Measurements from ENCODE around the gene DIAPH3. TPM values are rescaled to one million over a fixed set of nuclear protein-coding genes. Genes with fewer than 3 reads are reported as not detected.

The DIAPH3 gene
- total and polyA plus RNA-seq, 2 of the 4 experiments (the other 2 are of a cell fraction), result 8.9 to 9.3 TPM

GRCh38 chr13:59978862-59979261 is 184.9 kb downstream of the DIAPH3 start:
- H2BK120ac ChIP-seq (ENCODE audit: low read depth, low read length), result no peak overlapping the region
- no peak overlapping the region for H4K8ac ChIP-seq (ENCODE audit: low read depth in 2 of 2, low read length in 2 of 2)
- 0 out of 2 replicates have a peak, but pooled peaks cover 2% of the 10 kb centered on the region for H3K4me1 ChIP-seq (ENCODE audit: control insufficient read depth, insufficient read depth, low read length)
- H3K4me2 ChIP-seq (ENCODE audit: low read depth, low read length), result no peak overlapping the region
- H3K27me3 ChIP-seq (ENCODE audit: control insufficient read depth, insufficient read depth, low read length), result no peaks in the 10 kb centered on the region
- in situ Hi-C loops (cut with MboI; ENCODE audit: low sequenced_read_pairs), result no loop called here
- no peak overlapping the region for H3K18ac ChIP-seq (ENCODE audit: low read depth, low read length)
- dilution Hi-C loops (cut with HindIII; ENCODE audit: low sequenced_read_pairs, unreplicated experiment), result no loop called here
- intact Hi-C loops (cut with micrococcal nuclease), result no loop called here
- H2AFZ ChIP-seq (replicated peaks; ENCODE audit: low read length, poor library complexity), result no peak overlapping the region
- H3K4ac ChIP-seq (ENCODE audit: low read depth, low read length), result no peak overlapping the region
- H3K14ac ChIP-seq (replicated peaks; ENCODE audit: low read depth, low read length), result no peak overlapping the region
- no peak overlapping the region for H2AK5ac ChIP-seq (ENCODE audit: low read depth, low read length)
- DNase-seq (no peak), ATAC-seq (ENCODE audit: low read depth) (no peak)
- H4K91ac ChIP-seq (ENCODE audit: insufficient read depth, low read depth, low read length), result no peak overlapping the region
- peaks cover 2% of the 10 kb centered on the region; the same call in 1 of the 2 replicates for H3K9me1 ChIP-seq (ENCODE audit: insufficient read depth, low read length)
- H3K4me3 ChIP-seq (ENCODE audit: insufficient read depth, low read depth, low read length), result no peak overlapping the region
- H4K5ac ChIP-seq (ENCODE audit: low read depth, low read length), result no peak overlapping the region
- H2BK20ac ChIP-seq (ENCODE audit: low read depth, low read length), result no peak overlapping the region
- ChIA-PET POLR2A (ENCODE audit: unreplicated experiment) (no interaction called here), CTCF (interaction anchor here (0.9 kb wide), 1 partner anchor 56 kb away, joined by 4 read pairs; no protein-coding TSS in a partner anchor)
- no peak overlapping the region for H2BK5ac ChIP-seq (ENCODE audit: low read depth, low read length, poor library complexity, severe bottlenecking)
- no peaks in the 10 kb centered on the region for H3K36me3 ChIP-seq (ENCODE audit: control insufficient read depth, insufficient read depth, low read length)
- no peaks in the 10 kb centered on the region for H3K9me3 ChIP-seq (ENCODE audit: control insufficient read depth, insufficient read depth, low read length)
- H3K27ac ChIP-seq (ENCODE audit: insufficient read depth, low read length), result no peak overlapping the region
- no peak overlapping the region for H3K23ac ChIP-seq (ENCODE audit: low read depth, low read length)
- H2AK9ac ChIP-seq (replicated peaks; ENCODE audit: low read depth, low read length, poor library complexity), result no peak overlapping the region
- TF ChIP-seq MAFK (IDR thresholded peaks at IDR 0.05; ENCODE audit: low read depth, low read length) (peak; percentile 55; the same call in 1 of the 2 replicates), MAZ (IDR thresholded peaks at IDR 0.05; ENCODE audit: borderline replicate concordance, low read depth, low read length) (no peak)
- no peak overlapping the region for H3K9ac ChIP-seq (ENCODE audit: low read depth, low read length)
- H3K79me1 ChIP-seq (ENCODE audit: low read depth in 1 of 2, low read length in 2 of 2), result peaks cover 0 to 3% of the 10 kb centered on the region in 2 experiments; a peak in 2 of 4 replicates
- H3K56ac ChIP-seq (ENCODE audit: extremely low read depth, insufficient read depth, low read length), result no peak overlapping the region
- no peaks in the 10 kb centered on the region for H4K20me1 ChIP-seq (ENCODE audit: insufficient read depth, low read length)
- H2BK15ac ChIP-seq (ENCODE audit: low read depth, low read length), result no peak overlapping the region
- no TSS peak for BruUV-seq (replicated peaks)
